Loucy (cell line): ENCODE measurements around the gene GRIA3.

Experiments
- H2AFZ ChIP-seq: fragments of 200-600 bp; sonication (generic); 2 replicates; pipeline ENCODE4 v1.6.0; 2016; ENCODE audit warnings: antibody characterized with exemption, mild to moderate bottlenecking, low read length, moderate library complexity
- H3F3A ChIP-seq: fragments of 200-600 bp; 2 replicates; pipeline ENCODE4 v1.6.0; 2016; ENCODE audit warnings: antibody characterized with exemption, low read depth, mild to moderate bottlenecking
- H3K27me3 ChIP-seq: fragments of 200-600 bp; sonication (generic); 2 replicates; pipeline ENCODE4 v1.6.1; 2014; ENCODE audit warnings: low read length, mild to moderate bottlenecking; ENCODE audit not compliant: insufficient read depth, poor library complexity, severe bottlenecking
- H3K36me3 ChIP-seq: fragments of 200-600 bp; sonication (generic); 2 replicates; pipeline ENCODE4 v1.6.1; 2016; ENCODE audit warnings: low read length; ENCODE audit not compliant: insufficient read depth
- H3K4me1 ChIP-seq: fragments of 200-600 bp; sonication (generic); 2 replicates; pipeline ENCODE4 v1.5.1; 2014; ENCODE audit warnings: low read length, mild to moderate bottlenecking; ENCODE audit not compliant: insufficient read depth, poor library complexity, severe bottlenecking
- H3K4me2 ChIP-seq: fragments of 200-600 bp; sonication (generic); 2 replicates; pipeline ENCODE4 v1.6.0; 2014; ENCODE audit warnings: antibody characterized with exemption, low read length, low read depth, mild to moderate bottlenecking; ENCODE audit not compliant: poor library complexity, severe bottlenecking
- H3K4me3 ChIP-seq: fragments of 200-600 bp; sonication (generic); 2 replicates; pipeline ENCODE4 v1.5.1; 2014; ENCODE audit warnings: low read length, mild to moderate bottlenecking, mixed read lengths; ENCODE audit not compliant: poor library complexity, severe bottlenecking
- H3K79me2 ChIP-seq: fragments of 200-600 bp; sonication (generic); 2 replicates; pipeline ENCODE4 v1.6.1; 2014; ENCODE audit warnings: low read length; ENCODE audit not compliant: insufficient read depth
- H3K9ac ChIP-seq: fragments of 200-600 bp; sonication (generic); 2 replicates; pipeline ENCODE4 v1.6.0; 2014; ENCODE audit warnings: mild to moderate bottlenecking, low read depth, low read length, moderate library complexity; ENCODE audit not compliant: poor library complexity, severe bottlenecking
- H3K9me2 ChIP-seq: fragments of 200-600 bp; sonication (generic); replicated peaks from 2 replicates; pipeline ENCODE4 v1.6.1; 2016; ENCODE audit warnings: low read depth, low read length, mixed read lengths
- H3K9me3 ChIP-seq: fragments of 200-600 bp; sonication (generic); 2 replicates; pipeline ENCODE4 v1.6.1; 2014; ENCODE audit warnings: mild to moderate bottlenecking, antibody characterized with exemption, low read length, low read depth; ENCODE audit not compliant: insufficient read depth
- H4K20me1 ChIP-seq: fragments of 200-600 bp; sonication (generic); 2 replicates; pipeline ENCODE4 v1.6.0; 2014; ENCODE audit warnings: antibody characterized with exemption, low read length, mild to moderate bottlenecking; ENCODE audit not compliant: insufficient read depth, poor library complexity, severe bottlenecking
- CTCF ChIP-seq: fragments of 200-600 bp; sonication (generic); conservative IDR thresholded peaks from 2 replicates; pipeline ENCODE4 v1.5.1; 2014; ENCODE audit warnings: mild to moderate bottlenecking, antibody characterized with exemption, low read length
- EZH2phosphoT487 ChIP-seq: fragments of 200-600 bp; IDR thresholded peaks from 2 replicates; pipeline ENCODE4 v1.6.1; 2018; ENCODE audit warnings: antibody characterized with exemption, mild to moderate bottlenecking, moderate library complexity, borderline replicate concordance

Gene GRIA3

DNA sequence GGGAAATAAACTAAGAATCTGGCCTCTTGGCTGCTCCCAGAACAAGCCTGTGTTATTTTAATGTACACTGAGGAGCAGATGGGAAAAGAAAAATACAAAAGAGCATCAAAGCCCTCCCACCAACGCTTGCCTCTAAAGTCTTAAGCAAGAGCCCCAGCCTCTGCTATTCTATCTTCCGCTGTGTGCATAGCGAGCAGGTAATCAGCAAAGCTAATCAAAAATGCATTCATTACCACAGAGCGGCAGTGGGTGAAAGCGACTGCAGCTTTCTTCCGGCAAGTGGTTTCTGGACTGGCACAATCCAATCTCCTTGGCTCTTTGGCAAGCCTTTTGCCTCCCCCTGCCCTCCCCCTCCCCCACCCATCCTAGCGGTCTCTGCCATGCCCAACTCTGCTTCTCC lies 13.5 kb upstream of the GRIA3 start:
- Histone ChIP-seq H3K9ac (no peak overlapping the region), H3K9me2 (no peaks in the 10 kb centered on the region), H4K20me1 (no peaks in the 10 kb centered on the region), H3K9me3 (no peaks in the 10 kb centered on the region), H3K4me2 (no peak overlapping the region), H3K4me3 (no peak overlapping the region), H2AFZ (no peak overlapping the region), H3K27me3 (no peaks in the 10 kb centered on the region), H3K79me2 (no peaks in the 10 kb centered on the region), H3K4me1 (peaks cover 3% of the 10 kb centered on the region), H3K36me3 (no peaks in the 10 kb centered on the region), H3F3A (no peaks in the 10 kb centered on the region)
- TF ChIP-seq EZH2phosphoT487 (no peak), CTCF (no peak)

DNA sequence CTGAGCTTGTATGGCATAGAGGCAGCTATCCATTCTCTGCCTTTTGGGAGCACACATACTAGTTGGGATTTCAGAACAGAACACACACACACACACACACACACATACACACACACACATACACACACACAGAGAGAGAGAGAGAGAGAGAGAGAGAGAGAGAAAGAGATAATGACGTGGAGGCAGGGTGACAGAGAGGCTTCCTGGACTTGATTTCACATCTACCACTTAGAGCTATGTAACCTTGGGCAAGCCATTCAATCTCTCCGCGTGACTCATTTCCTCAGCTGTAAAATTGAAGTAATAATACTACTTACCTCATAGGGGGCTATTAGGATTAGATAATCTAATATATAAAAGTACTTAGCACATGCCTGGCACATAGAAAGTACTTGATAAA lies 12.3 kb upstream of the GRIA3 start:
- Histone ChIP-seq H3K79me2 (no peaks in the 10 kb centered on the region), H3K4me3 (no peak overlapping the region), H3F3A (no peaks in the 10 kb centered on the region), H3K36me3 (no peaks in the 10 kb centered on the region), H3K4me2 (no peak overlapping the region), H4K20me1 (no peaks in the 10 kb centered on the region), H3K9me3 (no peaks in the 10 kb centered on the region), H3K9me2 (no peaks in the 10 kb centered on the region), H3K9ac (no peak overlapping the region), H3K27me3 (no peaks in the 10 kb centered on the region), H2AFZ (no peak overlapping the region), H3K4me1 (peaks cover 3% of the 10 kb centered on the region)
- TF ChIP-seq EZH2phosphoT487 (no peak), CTCF (no peak)

GRCh38 chrX:123172869-123173268 lies 11.2 kb upstream of the GRIA3 start:
- Histone ChIP-seq H3K9me3 (no peaks in the 10 kb centered on the region), H3K4me1 (peaks cover 3% of the 10 kb centered on the region), H3K9ac (no peak overlapping the region), H3K4me3 (no peak overlapping the region), H3K4me2 (no peak overlapping the region), H3K27me3 (no peaks in the 10 kb centered on the region), H3F3A (no peaks in the 10 kb centered on the region), H3K9me2 (no peaks in the 10 kb centered on the region), H3K36me3 (no peaks in the 10 kb centered on the region), H4K20me1 (no peaks in the 10 kb centered on the region), H3K79me2 (no peaks in the 10 kb centered on the region), H2AFZ (no peak overlapping the region)
- TF ChIP-seq EZH2phosphoT487: no peak
- TF ChIP-seq CTCF: no peak
